ENCODE measurements around the gene GNE. TPM values are rescaled to one million over a fixed set of nuclear protein-coding genes. Genes with fewer than 3 reads are reported as not detected.

GNE gene
- total RNA-seq, 4 donors from 2014 or later, result 28.5 to 42.1 (median 35.4) TPM

GRCh38 chr9:36293171-36293570 lies 34.9 kb upstream of the GNE start:
- ATAC-seq (ENCODE audit: low FRiP score) (no peak), DNase-seq (ENCODE audit: low spot score) (no peak)
- TF ChIP-seq, protein P1, sequence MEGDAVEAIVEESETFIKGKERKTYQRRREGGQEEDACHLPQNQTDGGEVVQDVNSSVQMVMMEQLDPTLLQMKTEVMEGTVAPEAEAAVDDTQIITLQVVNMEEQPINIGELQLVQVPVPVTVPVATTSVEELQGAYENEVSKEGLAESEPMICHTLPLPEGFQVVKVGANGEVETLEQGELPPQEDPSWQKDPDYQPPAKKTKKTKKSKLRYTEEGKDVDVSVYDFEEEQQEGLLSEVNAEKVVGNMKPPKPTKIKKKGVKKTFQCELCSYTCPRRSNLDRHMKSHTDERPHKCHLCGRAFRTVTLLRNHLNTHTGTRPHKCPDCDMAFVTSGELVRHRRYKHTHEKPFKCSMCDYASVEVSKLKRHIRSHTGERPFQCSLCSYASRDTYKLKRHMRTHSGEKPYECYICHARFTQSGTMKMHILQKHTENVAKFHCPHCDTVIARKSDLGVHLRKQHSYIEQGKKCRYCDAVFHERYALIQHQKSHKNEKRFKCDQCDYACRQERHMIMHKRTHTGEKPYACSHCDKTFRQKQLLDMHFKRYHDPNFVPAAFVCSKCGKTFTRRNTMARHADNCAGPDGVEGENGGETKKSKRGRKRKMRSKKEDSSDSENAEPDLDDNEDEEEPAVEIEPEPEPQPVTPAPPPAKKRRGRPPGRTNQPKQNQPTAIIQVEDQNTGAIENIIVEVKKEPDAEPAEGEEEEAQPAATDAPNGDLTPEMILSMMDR (IDR thresholded peaks at IDR 0.05), result no peak

GRCh38 chr9:36292641-36293040 lies 34.4 kb upstream of the GNE start:
- ATAC-seq (ENCODE audit: low FRiP score) (no peak), DNase-seq (ENCODE audit: low spot score) (no peak)
- TF ChIP-seq, protein P1 (IDR thresholded peaks at IDR 0.05), result no peak

GRCh38 chr9:36290996-36291395 lies 32.7 kb upstream of the GNE start:
- TF ChIP-seq, protein P1 (IDR thresholded peaks at IDR 0.05), result no peak
- DNase-seq (ENCODE audit: low spot score) (no peak), ATAC-seq (ENCODE audit: low FRiP score) (no peak)

DNA sequence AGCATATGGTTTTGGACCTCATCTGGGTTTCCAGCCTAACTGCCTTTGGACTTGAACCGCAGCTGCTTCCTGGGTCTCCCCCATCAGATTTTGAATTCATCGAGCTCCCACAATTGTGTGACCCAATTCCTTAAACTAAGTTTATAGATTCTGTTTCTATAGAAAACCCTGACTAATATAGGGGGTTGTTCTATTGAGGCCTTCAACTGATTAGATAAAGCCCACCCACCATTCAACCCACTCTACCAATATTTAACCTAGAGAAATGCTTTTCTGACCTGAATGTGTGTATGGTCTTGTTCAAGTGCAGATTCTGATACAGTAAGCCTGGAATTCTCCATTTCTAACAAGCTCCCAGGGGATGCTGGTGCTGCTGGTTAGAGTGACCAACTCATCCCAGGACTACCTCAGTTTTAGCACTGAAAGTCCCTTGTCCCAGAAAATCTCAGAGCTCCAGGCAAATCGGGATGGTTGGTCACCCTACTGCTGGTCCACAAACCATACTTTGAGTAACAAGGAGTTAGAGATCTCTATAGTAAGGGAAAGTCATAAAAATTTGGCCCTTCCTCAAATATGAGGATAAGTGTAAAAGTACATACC lies 31.7 kb upstream of the GNE start:
- TF ChIP-seq, protein P1 (IDR thresholded peaks at IDR 0.05), result no peak

GRCh38 chr9:36288070-36288469 lies 29.8 kb upstream of the GNE start:
- ATAC-seq (ENCODE audit: low FRiP score) (no peak), DNase-seq (ENCODE audit: low spot score) (no peak)
- TF ChIP-seq, protein P1 (IDR thresholded peaks at IDR 0.05), result no peak

More for the DNA sequence above, 31.7 kb upstream of the GNE start:
- DNase-seq (ENCODE audit: low spot score) (no peak), ATAC-seq (ENCODE audit: low FRiP score) (no peak)

- DNase-seq (ENCODE audit: low spot score), result no peak
- TF ChIP-seq, protein P1 (IDR thresholded peaks at IDR 0.05), result no peak
- no peak for ATAC-seq (ENCODE audit: low FRiP score)
Measured at GRCh38 chr9:36286388-36286787, 28.1 kb upstream of the GNE start.

DNA sequence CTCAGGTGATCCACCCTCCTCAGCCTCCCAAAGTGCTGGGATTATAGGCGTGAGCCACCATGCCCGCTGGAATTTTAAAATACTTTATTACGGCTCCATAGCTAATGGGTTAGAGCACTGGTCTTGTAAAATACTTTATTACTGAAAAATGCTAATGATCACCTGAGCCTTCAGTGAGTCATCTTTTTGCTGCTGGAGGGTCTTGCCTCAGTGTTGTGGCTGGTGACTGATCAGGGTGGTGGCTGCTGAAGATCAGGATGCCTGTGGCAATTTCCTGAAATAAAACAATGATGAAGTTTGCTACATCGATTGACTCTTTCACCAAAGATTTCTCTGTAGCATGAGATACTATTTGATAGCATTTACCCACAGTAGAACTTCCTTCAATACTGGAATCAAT lies 26.0 kb upstream of the GNE start:
- ATAC-seq (ENCODE audit: low FRiP score) (no peak), DNase-seq (ENCODE audit: low spot score) (no peak)
- TF ChIP-seq, protein P1 (IDR thresholded peaks at IDR 0.05), result no peak
